Thyroid gland (tissue), 4 donors: ENCODE data around the gene UBE2F.

Source experiments
- POLR2A ChIP-seq, 2 donors: fragments of 450-650 bp; IDR thresholded peaks; one replicate each; pipeline ENCODE4 v1.6.1; 2017; ENCODE audit warnings: antibody characterized with exemption in 2 of 2, mild to moderate bottlenecking in 2 of 2, moderate library complexity in 1 of 2
- TF ChIP-seq, protein P1 (sequence below), 6 experiments: fragments of 200-600 bp in 3 of 6; fragments of 450-650 bp in 3 of 6; sonication (generic) in 3 of 6; IDR thresholded peaks; one replicate each; pipeline ENCODE4 v1.5.1; 2016 to 2019; ENCODE audit warnings: antibody characterized with exemption in 6 of 6, mild to moderate bottlenecking in 2 of 6, inconsistent platforms in 1 of 6, moderate library complexity in 1 of 6

DNA sequence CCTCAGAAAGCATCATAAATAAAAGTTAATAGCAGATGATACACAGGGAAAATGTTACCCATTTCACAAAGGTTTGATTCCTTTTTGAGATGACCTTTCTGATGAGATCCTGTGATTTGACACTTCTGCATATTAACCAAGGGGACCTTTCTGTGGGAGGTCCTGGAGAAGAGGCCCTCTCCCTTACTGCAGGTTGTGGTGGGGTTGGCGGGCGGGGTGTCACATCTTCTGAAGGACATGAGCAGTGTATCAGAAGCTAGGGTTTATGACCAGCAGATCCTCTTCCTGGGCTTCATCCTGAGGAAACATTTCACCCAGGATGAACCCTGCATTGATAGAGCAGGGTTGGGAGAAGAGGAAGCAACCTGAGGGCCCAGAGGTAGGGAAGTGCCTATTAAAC, 56.8 kb downstream of the UBE2F start:
- TF ChIP-seq, protein P1, sequence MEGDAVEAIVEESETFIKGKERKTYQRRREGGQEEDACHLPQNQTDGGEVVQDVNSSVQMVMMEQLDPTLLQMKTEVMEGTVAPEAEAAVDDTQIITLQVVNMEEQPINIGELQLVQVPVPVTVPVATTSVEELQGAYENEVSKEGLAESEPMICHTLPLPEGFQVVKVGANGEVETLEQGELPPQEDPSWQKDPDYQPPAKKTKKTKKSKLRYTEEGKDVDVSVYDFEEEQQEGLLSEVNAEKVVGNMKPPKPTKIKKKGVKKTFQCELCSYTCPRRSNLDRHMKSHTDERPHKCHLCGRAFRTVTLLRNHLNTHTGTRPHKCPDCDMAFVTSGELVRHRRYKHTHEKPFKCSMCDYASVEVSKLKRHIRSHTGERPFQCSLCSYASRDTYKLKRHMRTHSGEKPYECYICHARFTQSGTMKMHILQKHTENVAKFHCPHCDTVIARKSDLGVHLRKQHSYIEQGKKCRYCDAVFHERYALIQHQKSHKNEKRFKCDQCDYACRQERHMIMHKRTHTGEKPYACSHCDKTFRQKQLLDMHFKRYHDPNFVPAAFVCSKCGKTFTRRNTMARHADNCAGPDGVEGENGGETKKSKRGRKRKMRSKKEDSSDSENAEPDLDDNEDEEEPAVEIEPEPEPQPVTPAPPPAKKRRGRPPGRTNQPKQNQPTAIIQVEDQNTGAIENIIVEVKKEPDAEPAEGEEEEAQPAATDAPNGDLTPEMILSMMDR (IDR thresholded peaks at IDR 0.05) = no peak
- TF ChIP-seq POLR2A (IDR thresholded peaks at IDR 0.05) = no peak
